ENCODE results near the gene TEX261.
"Not testable (repeated sequence)": the region's sequence is repeated elsewhere in the genome, so short reads cannot be mapped to it uniquely, and the experiment has no call there.

GRCh38 chr2:71036296-71036695 lies 41.6 kb upstream of the TEX261 start:
- not testable (repeated sequence) for TF ChIP-seq BHLHE40 (IDR thresholded peaks at IDR 0.05; ENCODE audit: borderline replicate concordance); PKNOX1 (IDR thresholded peaks at IDR 0.05); NFRKB (IDR thresholded peaks at IDR 0.05); SP1 (IDR thresholded peaks at IDR 0.05)
